HepG2 (cell line): ENCODE measurements around the gene CERS6. TPM values are rescaled to one million over a fixed set of nuclear protein-coding genes. Genes with fewer than 3 reads are reported as not detected.

Source experiments
- ATAC-seq: fragments of 200-7000 bp; cut with Tn5 transposase; 3 replicates; pipeline ENCODE4 v1.9.1; 2020; ENCODE audit warnings: mild to moderate bottlenecking, moderate library complexity
- BruUV-seq: library from RNA; stranded (reverse); fragments of 400-500 nt; replicated peaks from 2 replicates; lab custom pipeline; 2021; lab: Mats Ljungman, UMichigan
- CTCF ChIA-PET: fragments of 300-600 bp; formaldehyde crosslinking; extraction: SDS; loops from one replicate; lab custom pipeline; 2021; ENCODE audit warnings: low total read pairs, inconsistent platforms, low intra/inter-chr PET ratio; lab: Yijun Ruan, JAX
- POLR2A ChIA-PET: fragments of 350-600 bp; sonication (Branson Sonifier 250); formaldehyde crosslinking; loops from one replicate; lab custom pipeline; 2020; ENCODE audit warnings: antibody characterized with exemption, inconsistent platforms; lab: Yijun Ruan, JAX
- DNase-seq: peaks from one replicate; pipeline ENCODE4 v3.0.0-alpha.2; 2015; ENCODE audit warnings: low spot score
- FAIRE-seq: peaks from 3 replicates; lab custom pipeline; 2011; peaks lifted over from hg19 to GRCh38; lab: Jason Lieb, UNC
- H2AFZ ChIP-seq: one replicate; pipeline ENCODE4 v1.6.1; 2011; ENCODE audit warnings: low read length, inconsistent platforms
- H3K27ac ChIP-seq: fragments of 300-600 bp; 3 replicates; pipeline ENCODE4 v1.8.0; 2011; ENCODE audit warnings: mixed run types, mild to moderate bottlenecking, mixed read lengths, low read length, inconsistent platforms; ENCODE audit not compliant: insufficient read depth; ENCODE audit errors: extremely low read length
- H3K27me3 ChIP-seq, 2 experiments: fragments of 200-600 bp in 1 of 2; 2 replicates in 1 of 2; 3 replicates in 1 of 2; pipeline versions ENCODE4 v1.6.0 to v1.8.0; 2011; ENCODE audit warnings: low read length in 2 of 2, mild to moderate bottlenecking in 2 of 2, moderate library complexity in 2 of 2, inconsistent platforms in 1 of 2; ENCODE audit not compliant: insufficient read depth in 2 of 2, control insufficient read depth in 1 of 2
- H3K36me3 ChIP-seq, 2 experiments: fragments of 200-600 bp in 1 of 2; replicated peaks in 1 of 2; 2 replicates in 1 of 2; 3 replicates in 1 of 2; pipeline versions ENCODE4 v1.5.1 to v1.8.0; 2011; ENCODE audit warnings: low read length in 2 of 2, inconsistent platforms in 1 of 2; ENCODE audit not compliant: insufficient read depth in 2 of 2, control insufficient read depth in 1 of 2
- H3K4me1 ChIP-seq: 2 replicates; pipeline ENCODE4 v1.5.1; 2012; ENCODE audit warnings: low read length, inconsistent platforms; ENCODE audit not compliant: insufficient read depth
- H3K4me2 ChIP-seq: 2 replicates; pipeline ENCODE4 v1.6.0; 2011; ENCODE audit warnings: low read depth, low read length, inconsistent platforms
- H3K4me3 ChIP-seq, 3 experiments: fragments of 200-600 bp in 1 of 3; sonication (generic), shearing (Covaris generic) in 1 of 3; replicated peaks in 1 of 3; 2 replicates each; pipeline ENCODE4 v1.5.1; 2011 to 2016; ENCODE audit warnings: low read length in 3 of 3, inconsistent platforms in 2 of 3, low read depth in 2 of 3, mild to moderate bottlenecking in 2 of 3, control low read depth in 1 of 3, mixed read lengths in 1 of 3; ENCODE audit not compliant: insufficient read depth in 1 of 3
- H3K79me2 ChIP-seq: one replicate; pipeline ENCODE4 v1.6.1; 2011; ENCODE audit warnings: low read length, inconsistent platforms; ENCODE audit not compliant: insufficient read depth
- H3K9ac ChIP-seq: 2 replicates; pipeline ENCODE4 v1.6.0; 2011; ENCODE audit warnings: mild to moderate bottlenecking, low read depth, low read length, inconsistent platforms; ENCODE audit not compliant: insufficient read depth
- H3K9me3 ChIP-seq: 2 replicates; pipeline ENCODE4 v1.5.1; 2012; ENCODE audit warnings: mild to moderate bottlenecking, low read length
- H4K20me1 ChIP-seq: 2 replicates; pipeline ENCODE4 v1.6.0; 2011; ENCODE audit warnings: inconsistent platforms, mild to moderate bottlenecking, low read length, moderate library complexity; ENCODE audit not compliant: insufficient read depth
- EEA1 ChIP-seq: sonication (generic); formaldehyde crosslinking; IDR thresholded peaks from 2 replicates; pipeline ENCODE4 v1.5.1; 2020; ENCODE audit warnings: mild to moderate bottlenecking, missing genetic modification reagents, borderline replicate concordance
- HNRNPUL1 ChIP-seq: fragments of 200-400 bp; formaldehyde crosslinking; IDR thresholded peaks from 2 replicates; pipeline ENCODE4 v1.6.1; 2017; ENCODE audit warnings: low read depth, mild to moderate bottlenecking, low read length, moderate library complexity
- HOXA9 ChIP-seq: sonication (generic); formaldehyde crosslinking; IDR thresholded peaks from 2 replicates; pipeline ENCODE4 v1.8.1; 2022; ENCODE audit warnings: missing genetic modification reagents, mild to moderate bottlenecking, moderate library complexity, borderline replicate concordance
- NFKB2 ChIP-seq: sonication (generic); formaldehyde crosslinking; IDR thresholded peaks from 2 replicates; pipeline ENCODE4 v1.4.0; 2020; ENCODE audit warnings: missing genetic modification reagents, borderline replicate concordance
- NFYC ChIP-seq: IDR thresholded peaks from 2 replicates; pipeline ENCODE4 v1.6.1; 2016; ENCODE audit warnings: missing genetic modification reagents, missing compliant biosample characterization
- NR2F6 ChIP-seq, 2 experiments: IDR thresholded peaks; 2 replicates each; pipeline ENCODE4 v1.6.1; 2016; ENCODE audit warnings: antibody characterized with exemption in 1 of 2, mild to moderate bottlenecking in 1 of 2
- SAP130 ChIP-seq: IDR thresholded peaks from 2 replicates; pipeline ENCODE4 v1.6.1; 2016; ENCODE audit warnings: low read depth
- SP1 ChIP-seq, 2 experiments: fragments of 450-650 bp in 1 of 2; sonication (generic) in 1 of 2; formaldehyde crosslinking in 1 of 2; IDR thresholded peaks; 2 replicates each; pipeline versions ENCODE4 v1.4.0 to v1.6.1; 2016 to 2020; ENCODE audit warnings: missing genetic modification reagents in 1 of 2
- ZGPAT ChIP-seq: IDR thresholded peaks from 2 replicates; pipeline ENCODE4 v1.6.1; 2016; ENCODE audit warnings: mild to moderate bottlenecking
- ZNF749 ChIP-seq: sonication (generic); formaldehyde crosslinking; IDR thresholded peaks from 2 replicates; pipeline ENCODE4 v1.8.0; 2022; ENCODE audit warnings: mild to moderate bottlenecking, missing genetic modification reagents, moderate library complexity, borderline replicate concordance
- WGBS: methylation state at CpG from one replicate; pipeline ENCODE4 v1.1.6; 2017; ENCODE audit warnings: low lambda C conversion rate; 5-methylcytosine and 5-hydroxymethylcytosine counted together
- in situ Hi-C: cut with HindIII; loops from 2 replicates; pipeline ENCODE4 v1.10.0; 2017; ENCODE audit warnings: low pct_unique_long_range_greater_than_20kb; ENCODE audit not compliant: extremely low pct_ligation_motif_present
- intact Hi-C: fragments of 100-400 bp; cut with micrococcal nuclease; formaldehyde crosslinking; loops from one replicate; pipeline ENCODE4 v1.10.0; 2022; ENCODE audit not compliant: unreplicated experiment
- polyA plus RNA-seq, 8 experiments: library from polyadenylated mRNA; depleted of rRNA in 3 of 8; stranded (reverse) in 7 of 8; unstranded in 1 of 8; fragments of >200 nt; fragmentation: Illumina TruSeq in 4 of 8; extraction: Trizol in 4 of 8; gene quantifications; 2 replicates each; pipeline versions ENCODE4 v1.2.1 to v1.2.3, GENCODE V29; 2011 to 2016; ENCODE audit warnings: low read depth in 4 of 8, missing spikeins in 1 of 8, mixed read lengths in 1 of 8; ENCODE audit not compliant: insufficient read depth in 1 of 8
- total RNA-seq, 5 experiments: library from RNA; depleted of rRNA; stranded (reverse); fragments of >200 nt; fragmentation: Illumina TruSeq; extraction: Trizol; gene quantifications; 2 replicates each; pipeline ENCODE4 v1.2.3, GENCODE V29; 2016; ENCODE audit warnings: low read depth in 1 of 5
- TF ChIP-seq, protein P1 (sequence below): sonication (generic); formaldehyde crosslinking; IDR thresholded peaks from 2 replicates; pipeline ENCODE4 v1.4.0; 2020; ENCODE audit warnings: mild to moderate bottlenecking, missing genetic modification reagents, borderline replicate concordance

Gene CERS6
- total and polyA plus RNA-seq, 2 of the 13 experiments (the other 11 are each of a cell fraction or from before 2014, with no cell fraction given): 10.1 to 20.3 TPM

DNA sequence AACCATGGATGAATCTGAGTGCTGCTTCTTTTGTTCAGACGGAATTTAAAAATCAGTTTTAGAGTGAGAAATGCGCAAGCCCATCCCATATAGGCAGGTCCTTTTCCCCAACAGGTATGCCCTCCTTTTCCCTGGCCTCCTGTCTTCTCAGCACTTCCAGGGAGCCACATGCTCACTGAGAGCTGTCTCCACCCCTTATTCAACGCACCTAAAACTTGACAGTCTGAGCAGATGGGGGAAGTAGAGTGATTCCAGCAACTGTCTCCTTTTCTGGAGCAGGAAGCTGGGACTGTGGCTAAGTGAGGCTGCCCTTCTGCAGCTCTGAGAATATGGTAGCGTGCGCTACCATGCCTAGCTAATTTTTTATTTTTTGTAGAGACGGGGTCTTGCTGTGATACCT lies 293.2 kb downstream of the CERS6 start:
- Histone ChIP-seq H3K4me2 (no peak overlapping the region), H4K20me1 (no peaks in the 10 kb centered on the region), H3K36me3 (peaks cover 2 to 5% of the 10 kb centered on the region in 2 experiments; a peak in 2 of 5 replicates), H3K4me3 (no peak overlapping the region), H3K27me3 (no peaks in the 10 kb centered on the region), H2AFZ (no peak overlapping the region), H3K9me3 (no peaks in the 10 kb centered on the region), H3K9ac (no peak overlapping the region), H3K4me1 (peaks cover 6% of the 10 kb centered on the region; the same call in 1 of the 2 replicates), H3K79me2 (no peaks in the 10 kb centered on the region), H3K27ac (no peak overlapping the region)
- POLR2A ChIA-PET: no interaction called here
- in situ Hi-C loops (no loop called here), intact Hi-C loops (no loop called here)
- ATAC-seq (no peak), FAIRE-seq (no peak), DNase-seq (no peak)
- BruUV-seq: no TSS peak
- CTCF ChIA-PET: no interaction called here
- 98% methylated on average over 3 of the region's 6 CpGs for WGBS
- TF ChIP-seq SAP130 (CRISPR knock-in tag) (no peak), NR2F6 (IDR thresholded peaks at IDR 0.05) (no peak), NR2F6 (CRISPR knock-in tag; IDR thresholded peaks at IDR 0.05) (no peak), ZNF749 (no peak)

- Histone ChIP-seq H3K36me3 (peaks cover 4 to 5% of the 10 kb centered on the region in 2 experiments; a peak in 3 of 5 replicates), H3K79me2 (no peaks in the 10 kb centered on the region), H3K4me3 (no peak overlapping the region), H3K4me2 (no peak overlapping the region), H3K27me3 (no peaks in the 10 kb centered on the region), H3K9me3 (no peaks in the 10 kb centered on the region), H3K27ac (no peak overlapping the region), H3K4me1 (peaks cover 10% of the 10 kb centered on the region; the same call in 1 of the 2 replicates), H2AFZ (no peak overlapping the region), H4K20me1 (no peaks in the 10 kb centered on the region), H3K9ac (no peak overlapping the region)
- intact Hi-C loops: no loop called here
- no peak for DNase-seq
- POLR2A ChIA-PET: no interaction called here
- ATAC-seq: no peak
- in situ Hi-C loops: no loop called here
- CTCF ChIA-PET: no interaction called here
- no peak for FAIRE-seq
- BruUV-seq: no TSS peak
- TF ChIP-seq EEA1 (CRISPR knock-in tag): no peak
- TF ChIP-seq ZGPAT (CRISPR knock-in tag): no peak
- TF ChIP-seq NFYC (CRISPR knock-in tag): no peak
- TF ChIP-seq, protein P1, sequence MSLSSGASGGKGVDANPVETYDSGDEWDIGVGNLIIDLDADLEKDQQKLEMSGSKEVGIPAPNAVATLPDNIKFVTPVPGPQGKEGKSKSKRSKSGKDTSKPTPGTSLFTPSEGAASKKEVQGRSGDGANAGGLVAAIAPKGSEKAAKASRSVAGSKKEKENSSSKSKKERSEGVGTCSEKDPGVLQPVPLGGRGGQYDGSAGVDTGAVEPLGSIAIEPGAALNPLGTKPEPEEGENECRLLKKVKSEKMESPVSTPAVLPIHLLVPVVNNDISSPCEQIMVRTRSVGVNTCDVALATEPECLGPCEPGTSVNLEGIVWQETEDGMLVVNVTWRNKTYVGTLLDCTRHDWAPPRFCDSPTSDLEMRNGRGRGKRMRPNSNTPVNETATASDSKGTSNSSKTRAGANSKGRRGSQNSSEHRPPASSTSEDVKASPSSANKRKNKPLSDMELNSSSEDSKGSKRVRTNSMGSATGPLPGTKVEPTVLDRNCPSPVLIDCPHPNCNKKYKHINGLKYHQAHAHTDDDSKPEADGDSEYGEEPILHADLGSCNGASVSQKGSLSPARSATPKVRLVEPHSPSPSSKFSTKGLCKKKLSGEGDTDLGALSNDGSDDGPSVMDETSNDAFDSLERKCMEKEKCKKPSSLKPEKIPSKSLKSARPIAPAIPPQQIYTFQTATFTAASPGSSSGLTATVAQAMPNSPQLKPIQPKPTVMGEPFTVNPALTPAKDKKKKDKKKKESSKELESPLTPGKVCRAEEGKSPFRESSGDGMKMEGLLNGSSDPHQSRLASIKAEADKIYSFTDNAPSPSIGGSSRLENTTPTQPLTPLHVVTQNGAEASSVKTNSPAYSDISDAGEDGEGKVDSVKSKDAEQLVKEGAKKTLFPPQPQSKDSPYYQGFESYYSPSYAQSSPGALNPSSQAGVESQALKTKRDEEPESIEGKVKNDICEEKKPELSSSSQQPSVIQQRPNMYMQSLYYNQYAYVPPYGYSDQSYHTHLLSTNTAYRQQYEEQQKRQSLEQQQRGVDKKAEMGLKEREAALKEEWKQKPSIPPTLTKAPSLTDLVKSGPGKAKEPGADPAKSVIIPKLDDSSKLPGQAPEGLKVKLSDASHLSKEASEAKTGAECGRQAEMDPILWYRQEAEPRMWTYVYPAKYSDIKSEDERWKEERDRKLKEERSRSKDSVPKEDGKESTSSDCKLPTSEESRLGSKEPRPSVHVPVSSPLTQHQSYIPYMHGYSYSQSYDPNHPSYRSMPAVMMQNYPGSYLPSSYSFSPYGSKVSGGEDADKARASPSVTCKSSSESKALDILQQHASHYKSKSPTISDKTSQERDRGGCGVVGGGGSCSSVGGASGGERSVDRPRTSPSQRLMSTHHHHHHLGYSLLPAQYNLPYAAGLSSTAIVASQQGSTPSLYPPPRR (CRISPR knock-in tag): no peak
- TF ChIP-seq HNRNPUL1: no peak
- no peak for TF ChIP-seq HOXA9
- no peak for TF ChIP-seq NFKB2 (CRISPR knock-in tag)
- TF ChIP-seq SP1 (IDR thresholded peaks at IDR 0.05): no peak
- no peak for TF ChIP-seq SP1 (CRISPR knock-in tag; IDR thresholded peaks at IDR 0.05)
Observed at GRCh38 chr2:168751104-168751740, 295.1 kb downstream of the CERS6 start.
